Measurements from ENCODE around the gene KIAA1328. TPM values are rescaled to one million over a fixed set of nuclear protein-coding genes. Genes with fewer than 3 reads are reported as not detected.
"Not testable (repeated sequence)": the region's sequence is repeated elsewhere in the genome, so short reads cannot be mapped to it uniquely, and the experiment has no call there.

KIAA1328 gene
- polyA plus RNA-seq, 3 donors = 9.8 to 13.7 (median 10.7) TPM

DNA sequence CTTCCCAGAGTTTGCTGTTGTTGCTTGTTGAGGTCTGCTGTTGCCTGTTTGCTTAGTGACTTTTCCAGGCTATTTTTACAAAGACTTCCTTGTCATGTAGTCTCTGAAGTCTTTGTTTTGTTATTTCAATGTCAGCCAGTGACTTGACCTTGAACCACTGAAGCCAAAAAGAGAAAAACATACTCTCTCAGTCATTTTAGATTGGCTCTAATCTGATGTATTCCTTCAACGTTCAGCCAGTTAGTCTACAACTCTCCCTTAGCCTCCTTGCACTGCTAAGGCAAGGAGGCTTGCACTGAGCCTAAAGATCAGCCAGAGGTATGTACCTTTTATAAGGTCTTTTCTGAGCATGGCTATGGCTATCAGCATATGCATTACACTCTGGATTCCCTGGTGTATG, 27.9 kb downstream of the KIAA1328 start:
- DNase-seq (ENCODE audit: extremely low read depth in 1 of 11, low read depth in 9 of 11, low spot score in 4 of 11) = no peak

DNA sequence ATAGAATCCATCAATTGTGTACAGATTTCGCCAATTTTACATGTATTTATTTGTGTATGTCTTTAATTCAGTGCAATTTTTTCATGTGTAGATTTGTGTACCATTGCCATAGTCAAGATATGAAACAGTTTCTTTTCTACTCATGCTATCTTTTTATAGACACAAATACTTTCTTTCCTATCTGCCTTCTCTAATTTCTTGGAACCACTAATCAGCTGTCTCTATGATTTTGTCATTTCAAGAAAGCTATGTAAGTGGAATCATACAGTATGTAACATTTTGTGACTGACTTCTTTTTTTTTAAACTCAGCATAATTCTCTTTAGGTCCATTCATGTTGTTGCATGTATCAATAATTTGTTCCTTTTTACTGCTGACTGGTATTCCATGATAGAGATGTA, 33.3 kb downstream of the KIAA1328 start:
- no peak for DNase-seq (ENCODE audit: extremely low read depth in 1 of 11, low read depth in 9 of 11, low spot score in 4 of 11)

DNA sequence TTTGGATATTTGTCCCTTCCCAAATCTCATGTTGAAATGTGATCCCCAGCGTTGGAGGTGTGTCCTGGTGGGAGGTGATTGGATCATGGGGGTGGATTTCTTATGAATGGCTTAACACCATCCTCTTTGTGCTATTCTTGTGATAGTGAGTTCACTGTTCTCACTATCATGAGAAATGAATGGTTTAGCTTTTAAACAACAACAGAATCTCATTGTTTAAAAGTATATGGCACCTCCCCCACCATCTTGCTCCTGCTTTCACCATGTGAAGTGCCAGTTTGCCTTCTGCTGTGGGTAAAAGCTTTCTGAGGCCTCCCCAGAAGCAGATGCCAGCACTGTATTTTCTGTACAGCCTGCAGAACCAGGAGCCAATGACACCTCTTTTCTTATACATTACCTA, 38.1 kb downstream of the KIAA1328 start:
- DNase-seq (ENCODE audit: extremely low read depth in 1 of 11, low read depth in 9 of 11, low spot score in 4 of 11) = no peak

GRCh38 chr18:36871801-36872200, 42.9 kb downstream of the KIAA1328 start:
- no peak for DNase-seq (ENCODE audit: extremely low read depth in 1 of 11, low read depth in 9 of 11, low spot score in 4 of 11)

GRCh38 chr18:36872329-36872728, 43.4 kb downstream of the KIAA1328 start:
- peak in 2 of 11 donors; percentile 4 to 20 for DNase-seq (ENCODE audit: extremely low read depth in 1 of 11, low read depth in 9 of 11, low spot score in 4 of 11)

GRCh38 chr18:36873826-36874225, 44.9 kb downstream of the KIAA1328 start:
- DNase-seq (ENCODE audit: extremely low read depth in 1 of 11, low read depth in 9 of 11, low spot score in 4 of 11) = not testable (repeated sequence)

DNA sequence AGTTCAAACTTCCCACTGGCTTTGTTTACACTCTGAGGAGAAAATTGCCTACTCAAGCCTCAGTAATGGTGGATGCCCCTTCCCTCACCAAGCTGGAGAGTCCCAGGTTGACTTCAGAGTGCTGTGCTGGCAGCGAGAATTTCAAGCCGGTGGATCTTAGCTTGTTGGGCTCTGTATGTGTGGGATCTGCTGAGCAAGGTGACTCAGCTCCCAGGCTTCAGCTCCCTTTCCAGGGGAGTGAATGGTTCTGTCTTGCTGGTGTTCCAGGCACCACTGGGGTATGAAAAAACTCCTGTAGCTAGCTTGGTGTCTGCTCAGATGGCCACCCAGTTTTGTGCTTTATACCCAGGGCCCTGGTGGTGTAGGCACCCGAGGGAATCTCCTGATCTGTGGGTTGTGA, 50.9 kb downstream of the KIAA1328 start:
- DNase-seq (ENCODE audit: extremely low read depth in 1 of 11, low read depth in 9 of 11, low spot score in 4 of 11) = not testable (repeated sequence)

DNA sequence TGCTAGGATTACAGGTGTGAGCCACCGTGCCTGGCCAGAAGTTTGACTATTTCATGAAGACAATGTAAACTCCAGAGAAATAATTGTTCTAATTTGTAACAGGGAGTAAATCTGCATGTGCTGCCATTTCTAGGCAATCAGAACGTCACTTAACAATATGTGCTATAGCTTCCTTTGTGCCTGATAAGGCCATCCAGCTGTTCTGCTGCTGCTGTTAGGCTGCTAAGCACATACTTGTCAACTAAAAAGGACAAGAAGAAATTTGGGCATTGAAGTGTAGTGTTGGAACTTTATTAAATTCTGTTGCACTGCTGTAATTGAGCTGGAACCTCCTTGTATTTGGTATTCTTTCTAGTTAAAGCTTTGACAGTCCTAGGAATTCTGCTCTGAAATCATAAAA, 57.1 kb downstream of the KIAA1328 start:
- no peak for DNase-seq (ENCODE audit: extremely low read depth in 1 of 11, low read depth in 9 of 11, low spot score in 4 of 11)

DNA sequence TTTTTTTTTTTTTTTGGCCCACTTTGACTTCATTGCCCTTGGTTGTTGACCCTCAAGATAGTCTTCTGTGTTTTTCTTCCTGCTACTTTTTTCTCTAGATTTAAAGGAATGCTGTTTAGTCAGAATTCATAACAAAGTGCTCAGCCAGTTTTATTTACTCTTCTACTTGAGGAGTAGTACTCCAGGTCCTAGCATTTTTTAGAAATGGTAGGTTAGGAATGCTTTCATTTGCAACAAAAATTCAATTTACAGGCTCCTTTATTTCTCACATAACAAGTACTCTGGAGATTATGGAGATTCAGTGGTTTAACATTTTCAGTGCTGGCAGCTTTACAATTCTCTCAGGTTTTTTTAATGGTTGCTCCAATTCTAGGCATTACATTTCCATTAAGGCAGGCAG, 58.2 kb downstream of the KIAA1328 start:
- DNase-seq (ENCODE audit: extremely low read depth in 1 of 11, low read depth in 9 of 11, low spot score in 4 of 11) = no peak

DNA sequence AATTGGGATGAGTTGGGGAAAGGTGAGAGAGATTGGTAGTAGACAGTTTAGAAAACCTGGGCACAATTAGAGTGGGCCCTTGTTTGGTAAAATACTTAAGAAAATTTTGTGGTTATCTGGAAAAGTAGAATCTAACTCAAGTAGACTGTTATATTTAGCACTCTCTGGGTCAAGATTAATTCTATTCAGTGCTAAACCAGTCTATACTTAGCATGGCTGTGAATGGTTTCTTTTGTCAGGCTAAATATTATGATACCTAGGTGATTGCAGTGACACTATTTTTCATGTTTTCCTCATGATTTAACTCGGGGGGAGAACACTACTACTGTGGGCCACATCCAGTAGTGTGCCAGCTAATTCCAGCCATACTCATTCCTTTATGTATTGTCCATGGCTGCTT, 58.9 kb downstream of the KIAA1328 start:
- no peak for DNase-seq (ENCODE audit: extremely low read depth in 1 of 11, low read depth in 9 of 11, low spot score in 4 of 11)

GRCh38 chr18:36888778-36889177, 59.9 kb downstream of the KIAA1328 start:
- DNase-seq (ENCODE audit: extremely low read depth in 1 of 11, low read depth in 9 of 11, low spot score in 4 of 11) = no peak

GRCh38 chr18:36889321-36889720, 60.4 kb downstream of the KIAA1328 start:
- no peak for DNase-seq (ENCODE audit: extremely low read depth in 1 of 11, low read depth in 9 of 11, low spot score in 4 of 11)

- DNase-seq (ENCODE audit: extremely low read depth in 1 of 11, low read depth in 9 of 11, low spot score in 4 of 11) = no peak
Measured at GRCh38 chr18:36889742-36890141, 60.8 kb downstream of the KIAA1328 start.

DNA sequence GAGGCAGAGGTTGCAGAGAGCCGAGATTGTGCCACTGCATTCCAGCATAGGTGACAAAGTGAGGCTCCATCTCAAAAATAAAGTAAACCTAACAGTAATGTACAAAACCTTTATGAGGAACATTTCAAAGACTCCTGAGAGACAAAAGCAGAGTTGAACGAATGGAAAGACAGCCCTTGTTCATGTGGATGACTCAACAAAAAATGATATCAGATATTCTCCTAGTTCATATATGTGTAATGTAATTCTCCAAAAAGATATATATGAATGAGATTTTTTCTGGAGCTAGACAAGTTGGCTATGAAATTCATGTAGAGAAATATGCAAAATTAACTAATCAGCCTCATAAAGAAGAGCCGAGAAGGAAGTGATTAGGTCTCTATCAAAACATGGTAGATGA, 61.7 kb downstream of the KIAA1328 start:
- no peak for DNase-seq (ENCODE audit: extremely low read depth in 1 of 11, low read depth in 9 of 11, low spot score in 4 of 11)

DNA sequence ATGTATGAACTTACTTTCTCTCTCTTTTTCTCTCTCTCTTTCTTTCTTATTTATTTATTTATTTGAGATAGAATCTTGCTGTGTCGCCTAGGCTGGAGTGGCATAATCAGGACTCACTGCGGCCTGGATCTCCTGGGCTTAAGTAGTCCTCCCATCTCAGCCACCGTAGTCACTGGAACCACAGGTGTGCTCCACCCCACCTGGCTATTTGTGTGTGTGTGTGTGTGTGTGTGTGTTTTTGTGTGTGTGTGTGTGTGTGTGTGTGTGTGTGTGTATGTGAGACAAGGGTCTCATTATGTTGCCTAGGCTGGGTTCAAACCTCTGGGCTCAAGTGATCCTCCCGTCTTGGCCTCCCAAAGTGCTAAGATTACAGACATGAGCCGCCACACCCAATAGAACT, 64.3 kb downstream of the KIAA1328 start:
- DNase-seq (ENCODE audit: extremely low read depth in 1 of 11, low read depth in 9 of 11, low spot score in 4 of 11) = no peak

GRCh38 chr18:36895606-36896005, 66.7 kb downstream of the KIAA1328 start:
- no peak for DNase-seq (ENCODE audit: extremely low read depth in 1 of 11, low read depth in 9 of 11, low spot score in 4 of 11)

DNA sequence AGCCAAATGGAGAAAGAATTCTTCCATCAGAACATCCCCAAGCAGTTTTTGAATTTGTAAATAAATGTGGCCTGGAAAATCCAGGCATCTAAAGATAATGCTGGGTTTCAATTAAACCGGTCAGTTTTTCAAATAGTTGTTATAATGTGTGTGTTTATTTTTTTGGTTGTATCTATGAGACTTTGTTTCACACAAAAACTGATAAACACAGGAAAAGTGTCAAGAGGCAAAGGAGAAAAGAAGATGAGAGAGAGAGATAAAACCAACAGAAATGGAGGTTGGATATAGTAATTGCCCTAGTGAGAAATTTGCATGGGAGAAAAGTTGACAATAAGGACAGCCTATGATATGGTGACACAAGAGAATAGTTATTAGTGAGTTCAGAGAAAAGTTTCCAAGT, 68.3 kb downstream of the KIAA1328 start:
- no peak for DNase-seq (ENCODE audit: extremely low read depth in 1 of 11, low read depth in 9 of 11, low spot score in 4 of 11)

DNA sequence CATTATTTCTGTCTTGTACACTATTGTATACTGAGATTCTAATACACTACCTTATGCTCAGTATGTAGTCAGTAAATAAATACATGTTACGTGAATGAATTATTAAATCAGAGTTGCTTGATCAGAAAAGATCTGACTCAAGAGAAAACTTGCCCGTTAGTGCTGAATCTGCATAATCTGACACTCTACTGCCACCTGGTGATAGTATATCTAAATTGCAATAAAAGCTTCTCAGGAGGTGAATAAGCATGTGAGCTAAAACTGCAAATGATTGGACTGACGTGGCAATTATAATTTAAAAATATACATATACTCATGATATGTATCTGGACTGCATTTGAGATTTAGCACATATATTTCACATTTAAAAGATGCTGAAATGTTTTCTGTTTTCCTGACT, 70.4 kb downstream of the KIAA1328 start:
- no peak for DNase-seq (ENCODE audit: extremely low read depth in 1 of 11, low read depth in 9 of 11, low spot score in 4 of 11)

DNA sequence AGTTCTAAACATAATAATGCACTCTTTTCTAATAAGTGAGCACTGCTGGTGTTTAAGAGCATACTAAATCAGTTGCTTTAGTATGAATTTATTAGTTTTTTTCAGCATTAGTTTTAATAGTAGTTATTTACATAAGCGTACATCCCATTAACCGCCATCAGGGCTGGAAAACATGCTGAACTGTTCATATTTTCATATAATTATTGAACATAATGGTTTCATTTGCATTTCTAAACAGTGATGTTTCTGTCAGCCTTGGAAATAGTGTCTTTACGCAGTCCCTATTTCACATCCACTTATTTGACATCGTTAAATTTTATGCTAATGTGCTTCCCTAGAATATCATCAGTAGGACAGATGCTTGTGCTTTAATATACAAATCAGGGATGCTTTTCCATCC, 71.5 kb downstream of the KIAA1328 start:
- DNase-seq (ENCODE audit: extremely low read depth in 1 of 11, low read depth in 9 of 11, low spot score in 4 of 11) = no peak

- DNase-seq (ENCODE audit: extremely low read depth in 1 of 11, low read depth in 9 of 11, low spot score in 4 of 11) = no peak
Measured at GRCh38 chr18:36901277-36901701, 72.4 kb downstream of the KIAA1328 start.

DNA sequence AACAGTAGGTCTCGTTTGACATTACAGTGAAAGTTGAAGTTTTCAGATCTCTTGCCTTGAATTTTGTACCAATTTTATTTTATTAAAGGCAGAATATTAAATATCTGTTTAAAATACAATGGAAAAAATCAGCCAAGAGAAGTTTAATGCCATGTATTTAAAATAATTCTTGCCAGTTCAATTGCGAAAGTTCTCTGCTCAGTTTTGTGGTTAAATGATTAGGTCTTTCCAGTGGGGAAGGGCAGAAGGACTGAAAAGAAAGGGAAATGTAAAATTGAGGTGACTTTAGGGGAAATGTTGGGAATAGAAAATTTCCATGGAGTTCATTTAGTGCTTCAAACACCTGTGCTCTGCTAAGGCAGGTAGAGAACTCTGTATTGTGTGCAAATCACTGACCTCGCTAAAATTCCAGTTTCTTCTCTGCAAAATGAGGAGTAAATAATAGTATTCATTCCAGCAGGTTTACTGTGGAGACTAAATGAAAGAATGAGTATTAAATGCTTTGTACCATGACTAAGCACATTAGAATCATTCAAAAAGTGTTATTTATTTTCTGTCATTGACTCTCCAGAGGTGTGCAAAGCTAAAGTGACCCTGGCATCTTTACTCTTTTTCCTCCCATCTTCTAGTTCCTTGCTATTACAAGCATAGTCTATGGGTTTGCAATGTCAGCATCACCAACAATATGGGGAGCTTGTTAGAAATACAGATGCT, 74.4 kb downstream of the KIAA1328 start:
- no peak for DNase-seq (ENCODE audit: extremely low read depth in 1 of 11, low read depth in 9 of 11, low spot score in 4 of 11)
